Subcutaneous adipose tissue (tissue), 4 donors: ENCODE results near the gene NPAS3. TPM values are rescaled to one million over a fixed set of nuclear protein-coding genes. Genes with fewer than 3 reads are reported as not detected.

Source experiments
- CTCF ChIP-seq: fragments of 450-650 bp; IDR thresholded peaks from one replicate; pipeline ENCODE4 v1.5.1; 2016; ENCODE audit warnings: low read depth, mild to moderate bottlenecking, control low read depth, antibody characterized with exemption, moderate library complexity
- total RNA-seq, 4 donors: library from RNA; depleted of rRNA; stranded (reverse); fragments of >200 nt; gene quantifications; one replicate each; pipeline ENCODE4 v1.1.0, GENCODE V29; 2016

NPAS3 gene
- total RNA-seq, 4 donors from 2014 or later = 0.51 to 1.3 (median 1.0) TPM

DNA sequence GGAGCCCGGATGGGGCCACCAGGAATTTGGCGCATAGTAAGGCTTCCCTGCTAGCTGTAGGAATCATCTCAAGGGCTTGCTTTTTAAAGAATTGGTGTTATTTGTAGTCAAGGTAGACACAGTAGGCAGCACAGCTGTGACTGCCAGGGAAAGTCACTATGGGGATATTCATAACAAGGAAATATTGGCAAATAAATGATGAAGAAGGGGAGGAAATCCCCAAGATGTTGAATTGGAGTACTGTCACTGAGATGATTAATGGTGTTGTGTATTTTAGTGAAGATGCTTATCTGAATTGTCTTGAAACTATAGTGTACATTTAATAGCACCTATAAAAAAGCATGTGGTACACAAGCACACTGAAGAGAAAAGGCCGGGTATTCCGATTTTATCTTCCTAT, 118.9 kb downstream of the NPAS3 start:
- TF ChIP-seq CTCF = no peak

GRCh38 chr14:33061667-33062325, 123.1 kb downstream of the NPAS3 start:
- TF ChIP-seq CTCF = no peak

GRCh38 chr14:33062476-33062875, 123.8 kb downstream of the NPAS3 start:
- no peak for TF ChIP-seq CTCF

DNA sequence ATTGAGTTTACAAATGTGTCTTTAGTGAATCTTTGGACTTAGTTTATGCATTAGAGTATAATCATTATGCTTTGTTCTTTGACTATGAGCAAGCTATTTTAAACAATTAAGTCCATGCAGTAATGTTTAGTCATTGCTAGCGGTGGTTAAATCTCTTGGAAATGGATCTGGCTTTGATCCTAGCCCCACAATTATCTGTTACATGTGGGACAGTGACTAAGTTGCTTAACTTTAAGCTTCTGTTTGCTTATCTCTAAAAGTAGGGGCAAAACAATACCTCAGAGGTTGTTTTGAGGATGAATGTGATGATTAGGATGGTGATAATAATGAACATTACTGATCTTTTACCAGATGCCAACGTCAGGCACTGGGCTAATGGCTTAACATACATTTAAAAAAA, 124.2 kb downstream of the NPAS3 start:
- no peak for TF ChIP-seq CTCF

DNA sequence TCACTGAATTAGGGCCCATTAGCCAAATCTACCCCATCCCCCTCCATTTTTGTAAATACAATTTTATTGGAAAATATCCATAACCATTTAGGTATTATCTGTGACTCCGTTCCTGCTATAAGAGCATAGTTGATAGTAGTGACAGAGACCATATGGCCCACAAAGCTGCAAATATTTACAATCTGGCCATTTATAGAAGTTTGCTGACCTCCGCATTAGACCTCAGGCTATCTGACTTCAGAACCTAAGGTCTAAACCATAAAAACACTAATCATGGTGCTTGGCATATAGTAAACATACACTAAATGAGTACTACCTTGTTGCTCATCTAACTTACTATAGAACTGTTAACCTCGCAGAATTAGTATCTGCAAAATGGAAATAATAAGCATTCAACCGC, 124.8 kb downstream of the NPAS3 start:
- TF ChIP-seq CTCF = no peak

DNA sequence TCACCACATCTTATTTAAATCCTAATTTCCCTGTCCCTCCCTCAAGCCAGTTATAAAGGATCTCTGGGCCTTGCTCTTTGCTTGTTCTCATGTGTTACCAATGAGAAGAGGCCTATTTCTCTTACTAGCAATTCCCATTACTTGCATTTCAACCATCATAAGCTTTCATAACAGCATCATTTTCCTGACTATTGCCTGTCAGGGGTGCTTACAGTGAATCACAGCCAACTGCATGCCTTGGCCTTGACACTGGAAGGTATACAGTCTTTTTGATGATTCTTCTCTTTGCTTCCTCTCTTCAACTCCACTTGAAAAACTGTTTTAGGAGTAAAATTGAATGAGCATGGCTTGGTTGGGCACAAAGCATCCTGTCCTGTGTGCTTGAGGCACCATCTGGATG, 127.0 kb downstream of the NPAS3 start:
- no peak for TF ChIP-seq CTCF

DNA sequence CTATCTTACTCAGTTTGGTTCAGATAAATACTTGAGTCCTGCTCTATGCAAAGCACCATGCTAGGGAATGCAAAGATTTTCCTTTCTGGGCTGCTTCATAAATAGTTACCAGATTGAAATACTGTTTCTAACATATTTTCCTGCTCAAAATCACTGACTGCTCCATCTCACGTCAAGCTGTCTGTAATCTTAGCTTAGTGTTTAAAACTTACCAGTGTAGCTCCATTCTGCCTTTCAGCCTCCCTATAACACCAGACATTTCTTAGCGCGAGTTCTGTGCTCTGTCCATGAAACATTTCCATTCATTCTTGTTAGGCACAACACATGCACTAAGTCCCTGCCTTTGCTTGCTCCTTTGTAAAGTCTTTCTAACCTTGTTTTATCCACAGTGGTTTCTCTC, 129.4 kb downstream of the NPAS3 start:
- TF ChIP-seq CTCF = no peak
